HL-60 (cell line): ENCODE data around the gene CEP135.

Experiments used
- POLR2AphosphoS5 ChIP-seq: IDR thresholded peaks from 2 replicates; pipeline ENCODE4 v1.6.1; 2012; ENCODE audit warnings: low read depth
- TF ChIP-seq, protein P1 (sequence below): IDR thresholded peaks from one replicate; pipeline ENCODE4 v1.5.1; 2011; ENCODE audit warnings: low read length, control low read depth, inconsistent platforms; ENCODE audit not compliant: insufficient read depth
- TF ChIP-seq, protein P2 (sequence below): IDR thresholded peaks from 2 replicates; pipeline ENCODE4 v1.6.1; 2012; ENCODE audit warnings: low read depth; ENCODE audit not compliant: insufficient replicate concordance

DNA sequence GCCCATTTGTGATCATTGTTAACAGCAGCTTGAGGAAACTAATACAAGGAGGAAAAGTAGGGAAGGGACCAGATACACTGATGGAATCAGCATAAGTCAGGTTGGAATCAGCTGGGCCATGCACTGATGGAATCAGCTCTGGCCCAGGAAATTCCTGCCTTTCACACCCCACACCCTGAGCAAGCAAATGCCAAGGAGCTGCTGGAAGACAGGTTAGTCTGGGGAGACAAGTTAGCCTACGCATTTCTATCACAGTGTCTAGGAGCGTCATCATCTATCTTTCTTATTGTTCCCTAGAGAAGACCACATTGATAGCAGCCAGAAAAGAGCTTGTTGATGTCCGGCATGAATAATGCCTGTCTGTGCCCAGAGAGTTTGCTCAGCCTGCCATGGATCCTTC lies 16.2 kb upstream of the CEP135 start:
- TF ChIP-seq, protein P1, sequence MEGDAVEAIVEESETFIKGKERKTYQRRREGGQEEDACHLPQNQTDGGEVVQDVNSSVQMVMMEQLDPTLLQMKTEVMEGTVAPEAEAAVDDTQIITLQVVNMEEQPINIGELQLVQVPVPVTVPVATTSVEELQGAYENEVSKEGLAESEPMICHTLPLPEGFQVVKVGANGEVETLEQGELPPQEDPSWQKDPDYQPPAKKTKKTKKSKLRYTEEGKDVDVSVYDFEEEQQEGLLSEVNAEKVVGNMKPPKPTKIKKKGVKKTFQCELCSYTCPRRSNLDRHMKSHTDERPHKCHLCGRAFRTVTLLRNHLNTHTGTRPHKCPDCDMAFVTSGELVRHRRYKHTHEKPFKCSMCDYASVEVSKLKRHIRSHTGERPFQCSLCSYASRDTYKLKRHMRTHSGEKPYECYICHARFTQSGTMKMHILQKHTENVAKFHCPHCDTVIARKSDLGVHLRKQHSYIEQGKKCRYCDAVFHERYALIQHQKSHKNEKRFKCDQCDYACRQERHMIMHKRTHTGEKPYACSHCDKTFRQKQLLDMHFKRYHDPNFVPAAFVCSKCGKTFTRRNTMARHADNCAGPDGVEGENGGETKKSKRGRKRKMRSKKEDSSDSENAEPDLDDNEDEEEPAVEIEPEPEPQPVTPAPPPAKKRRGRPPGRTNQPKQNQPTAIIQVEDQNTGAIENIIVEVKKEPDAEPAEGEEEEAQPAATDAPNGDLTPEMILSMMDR, result no peak
- no peak for TF ChIP-seq POLR2AphosphoS5
- TF ChIP-seq, protein P2, sequence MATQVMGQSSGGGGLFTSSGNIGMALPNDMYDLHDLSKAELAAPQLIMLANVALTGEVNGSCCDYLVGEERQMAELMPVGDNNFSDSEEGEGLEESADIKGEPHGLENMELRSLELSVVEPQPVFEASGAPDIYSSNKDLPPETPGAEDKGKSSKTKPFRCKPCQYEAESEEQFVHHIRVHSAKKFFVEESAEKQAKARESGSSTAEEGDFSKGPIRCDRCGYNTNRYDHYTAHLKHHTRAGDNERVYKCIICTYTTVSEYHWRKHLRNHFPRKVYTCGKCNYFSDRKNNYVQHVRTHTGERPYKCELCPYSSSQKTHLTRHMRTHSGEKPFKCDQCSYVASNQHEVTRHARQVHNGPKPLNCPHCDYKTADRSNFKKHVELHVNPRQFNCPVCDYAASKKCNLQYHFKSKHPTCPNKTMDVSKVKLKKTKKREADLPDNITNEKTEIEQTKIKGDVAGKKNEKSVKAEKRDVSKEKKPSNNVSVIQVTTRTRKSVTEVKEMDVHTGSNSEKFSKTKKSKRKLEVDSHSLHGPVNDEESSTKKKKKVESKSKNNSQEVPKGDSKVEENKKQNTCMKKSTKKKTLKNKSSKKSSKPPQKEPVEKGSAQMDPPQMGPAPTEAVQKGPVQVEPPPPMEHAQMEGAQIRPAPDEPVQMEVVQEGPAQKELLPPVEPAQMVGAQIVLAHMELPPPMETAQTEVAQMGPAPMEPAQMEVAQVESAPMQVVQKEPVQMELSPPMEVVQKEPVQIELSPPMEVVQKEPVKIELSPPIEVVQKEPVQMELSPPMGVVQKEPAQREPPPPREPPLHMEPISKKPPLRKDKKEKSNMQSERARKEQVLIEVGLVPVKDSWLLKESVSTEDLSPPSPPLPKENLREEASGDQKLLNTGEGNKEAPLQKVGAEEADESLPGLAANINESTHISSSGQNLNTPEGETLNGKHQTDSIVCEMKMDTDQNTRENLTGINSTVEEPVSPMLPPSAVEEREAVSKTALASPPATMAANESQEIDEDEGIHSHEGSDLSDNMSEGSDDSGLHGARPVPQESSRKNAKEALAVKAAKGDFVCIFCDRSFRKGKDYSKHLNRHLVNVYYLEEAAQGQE, result no peak
